Ascending aorta (tissue), 2 donors: ENCODE results near the gene TRAPPC12. TPM values are rescaled to one million over a fixed set of nuclear protein-coding genes. Genes with fewer than 3 reads are reported as not detected.

Source experiments
- DNase-seq, 2 donors: peaks; one replicate each; pipeline ENCODE4 v3.0.0-alpha.2; 2019; ENCODE audit warnings: low spot score in 2 of 2
- H3K27ac ChIP-seq, 2 donors: fragments of 200-600 bp; sonication (generic); one replicate each; pipeline ENCODE4 v1.5.1; 2016 to 2017; ENCODE audit warnings: mild to moderate bottlenecking in 1 of 2
- H3K27me3 ChIP-seq: fragments of 200-600 bp; sonication (generic); one replicate; pipeline ENCODE4 v1.5.1; 2017
- H3K36me3 ChIP-seq, 2 donors: fragments of 200-600 bp; sonication (generic); one replicate each; pipeline ENCODE4 v1.5.1; 2016
- H3K4me1 ChIP-seq, 2 donors: fragments of 200-600 bp; sonication (generic); one replicate each; pipeline ENCODE4 v1.5.1; 2016 to 2017; ENCODE audit warnings: mild to moderate bottlenecking in 1 of 2
- H3K4me3 ChIP-seq, 2 donors: fragments of 200-600 bp; sonication (generic); one replicate each; pipeline ENCODE4 v1.5.1; 2016 to 2017; ENCODE audit warnings: mild to moderate bottlenecking in 1 of 2
- H3K9me3 ChIP-seq, 2 donors: fragments of 200-600 bp; sonication (generic); one replicate each; pipeline ENCODE4 v1.5.1; 2016
- CTCF ChIP-seq, 3 experiments: fragments of 200-600 bp in 2 of 3; fragments of 450-650 bp in 1 of 3; sonication (generic) in 2 of 3; IDR thresholded peaks; one replicate each; pipeline ENCODE4 v1.5.1; 2016 to 2019; ENCODE audit warnings: antibody characterized with exemption in 3 of 3, mild to moderate bottlenecking in 1 of 3, moderate library complexity in 1 of 3
- intact Hi-C: fragments of 100-400 bp; cut with DNase I; formaldehyde crosslinking; loops from one replicate; pipeline ENCODE4 v1.15.1; 2023
- total RNA-seq: library from RNA; depleted of rRNA; stranded (reverse); fragments of >200 nt; gene quantifications from one replicate; pipeline ENCODE4 v1.1.0, GENCODE V29; 2016

TRAPPC12 gene
- total RNA-seq, 1 donor from 2014 or later: 94.0 TPM

DNA sequence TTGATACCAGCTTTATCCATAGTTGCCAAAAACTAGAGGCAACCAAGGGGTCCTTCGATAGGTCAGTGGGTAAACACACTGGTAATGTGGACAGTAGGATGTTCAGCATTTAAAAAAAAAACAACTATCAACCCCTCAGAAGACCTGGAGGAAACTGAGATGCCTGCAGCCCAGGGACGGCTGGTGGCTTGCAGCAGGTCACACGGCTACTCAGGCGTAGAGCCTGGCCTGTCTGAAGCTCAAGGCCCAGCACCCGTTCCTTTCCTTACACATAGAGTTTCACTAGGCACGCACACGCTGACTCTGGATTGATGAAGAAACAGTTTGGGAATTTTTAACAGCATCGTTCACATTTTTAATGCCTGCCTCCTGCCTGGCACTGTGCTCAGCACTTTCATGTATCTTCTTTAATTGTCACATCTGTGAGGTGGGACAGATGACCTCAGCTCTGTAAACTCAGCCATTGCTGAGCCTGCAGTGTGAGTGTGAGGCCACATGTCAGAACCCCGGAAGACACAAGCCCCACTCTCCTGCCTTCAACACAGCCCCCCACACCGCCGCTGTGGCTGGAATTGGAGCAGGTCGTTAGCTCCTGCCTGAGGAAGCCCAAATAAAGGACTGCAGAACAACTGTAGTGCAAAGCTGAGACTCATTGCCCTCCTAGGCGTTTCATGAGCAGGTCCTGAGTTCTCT lies 40.7 kb downstream of the TRAPPC12 start:
- Histone ChIP-seq H3K9me3 (no peaks in the 10 kb centered on the region), H3K27ac (no peak overlapping the region), H3K4me1 (no peaks in the 10 kb centered on the region), H3K4me3 (no peak overlapping the region), H3K36me3 (peaks cover 33 to 56% of the 10 kb centered on the region in 2 donors), H3K27me3 (no peaks in the 10 kb centered on the region)
- TF ChIP-seq CTCF (IDR thresholded peaks at IDR 0.05): no peak
- intact Hi-C loops: no loop called here
- no peak for DNase-seq

- Histone ChIP-seq H3K9me3 (no peaks in the 10 kb centered on the region), H3K36me3 (peaks cover 37 to 58% of the 10 kb centered on the region in 2 donors), H3K27me3 (no peaks in the 10 kb centered on the region), H3K27ac (no peak overlapping the region), H3K4me3 (no peak overlapping the region), H3K4me1 (no peaks in the 10 kb centered on the region)
- no peak for DNase-seq
- no peak for TF ChIP-seq CTCF (IDR thresholded peaks at IDR 0.05)
- intact Hi-C loops: no loop called here
Observed at GRCh38 chr2:3420769-3421397, 41.4 kb downstream of the TRAPPC12 start.

DNA sequence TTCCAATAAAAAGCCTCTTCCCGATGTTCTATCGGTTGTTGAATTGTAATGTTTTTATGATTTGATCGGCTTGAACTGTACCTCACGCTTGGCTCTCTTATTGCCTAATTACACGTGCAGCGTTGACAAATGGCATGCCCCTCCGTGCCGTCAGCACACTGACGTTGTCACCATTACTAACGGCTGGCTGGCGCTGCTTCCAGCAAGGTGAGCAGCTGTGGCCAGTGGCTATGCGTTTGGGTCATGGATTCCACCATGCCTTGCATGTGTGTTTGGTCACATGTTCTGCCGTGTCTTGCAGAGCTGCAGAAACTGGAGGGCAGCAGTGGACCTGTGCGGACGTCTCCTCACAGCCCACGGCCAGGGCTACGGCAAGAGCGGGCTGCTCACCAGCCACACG lies 42.1 kb downstream of the TRAPPC12 start:
- no peak for TF ChIP-seq CTCF (IDR thresholded peaks at IDR 0.05)
- Histone ChIP-seq H3K9me3 (no peaks in the 10 kb centered on the region), H3K27me3 (no peaks in the 10 kb centered on the region), H3K36me3 (peaks cover 41 to 62% of the 10 kb centered on the region in 2 donors), H3K4me1 (no peaks in the 10 kb centered on the region), H3K4me3 (no peak overlapping the region), H3K27ac (no peak overlapping the region)
- intact Hi-C loops: no loop called here
- no peak for DNase-seq

DNA sequence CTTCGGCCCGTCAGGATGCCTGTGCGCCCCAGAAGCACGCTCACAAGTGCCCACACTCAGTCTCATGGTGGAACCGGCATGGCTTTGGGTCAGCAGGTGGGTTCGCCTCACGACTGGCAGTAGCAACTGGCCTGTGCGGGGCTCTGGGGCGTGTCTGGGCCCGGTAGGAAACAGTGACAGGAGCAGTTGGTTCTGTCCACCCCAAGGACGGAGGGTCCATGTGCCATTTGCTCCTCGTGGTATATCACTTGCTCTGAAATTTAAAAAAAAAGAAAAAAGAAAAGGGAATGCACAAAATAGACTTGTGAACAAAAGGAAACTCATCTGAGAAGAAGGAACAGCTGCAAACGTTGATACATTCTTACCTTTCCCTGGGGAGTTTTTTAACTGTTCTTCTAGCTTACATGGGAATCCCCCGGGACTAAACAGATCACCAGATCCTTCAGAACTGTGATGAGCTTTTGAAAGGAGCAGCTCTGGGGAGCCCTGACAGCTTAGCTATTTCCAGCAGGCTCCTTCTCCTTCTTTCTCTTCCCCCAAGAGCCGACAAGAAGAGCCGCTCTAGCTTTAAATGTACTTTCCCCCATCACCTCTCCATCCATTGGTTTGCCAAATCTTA lies 42.8 kb downstream of the TRAPPC12 start:
- H3K9me3 ChIP-seq: no peaks in the 10 kb centered on the region
- no peak overlapping the region for H3K4me3 ChIP-seq
- no peaks in the 10 kb centered on the region for H3K27me3 ChIP-seq
- H3K36me3 ChIP-seq: peaks cover 43 to 64% of the 10 kb centered on the region in 2 donors
- intact Hi-C loops: no loop called here
- no peak for TF ChIP-seq CTCF (IDR thresholded peaks at IDR 0.05)
- H3K27ac ChIP-seq: no peak overlapping the region
- no peak for DNase-seq
- H3K4me1 ChIP-seq: no peaks in the 10 kb centered on the region

DNA sequence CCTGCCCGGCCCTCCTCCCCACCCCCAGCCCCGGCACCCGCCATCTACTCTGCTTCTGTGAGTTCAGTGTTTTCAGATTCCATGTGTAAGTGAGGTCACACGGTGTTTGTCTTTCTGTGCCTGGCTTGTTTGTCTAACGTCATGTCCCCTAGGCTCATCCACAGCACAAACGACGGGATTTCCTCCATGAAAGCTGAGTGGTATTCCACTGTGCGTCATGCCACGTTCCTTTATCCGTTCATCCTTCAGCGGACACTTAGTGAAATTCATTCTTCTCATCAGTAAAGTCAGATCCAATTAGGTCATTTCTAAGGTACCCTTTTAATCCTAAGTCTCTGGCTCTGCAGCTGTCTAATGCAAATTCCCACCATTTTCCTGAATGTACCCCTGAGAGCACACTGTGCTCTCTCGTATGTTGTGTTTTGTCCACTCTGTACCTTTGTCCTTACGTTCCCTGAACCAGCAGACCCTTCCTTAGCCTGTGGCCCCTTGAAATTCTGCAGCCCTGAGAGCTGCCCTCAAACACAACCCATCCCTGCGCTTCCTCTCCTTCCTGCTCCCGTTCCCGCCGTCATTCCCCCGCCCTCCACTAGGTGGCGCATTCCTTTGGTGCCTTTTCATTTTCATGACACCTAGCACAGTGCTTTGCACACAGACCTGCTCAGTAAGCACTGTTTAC lies 44.1 kb downstream of the TRAPPC12 start:
- TF ChIP-seq CTCF (IDR thresholded peaks at IDR 0.05): peak; percentile 74 to 99 (median 99)
- Histone ChIP-seq H3K4me3 (no peak overlapping the region), H3K27me3 (no peaks in the 10 kb centered on the region), H3K36me3 (peaks cover 37 to 62% of the 10 kb centered on the region in 2 donors), H3K9me3 (no peaks in the 10 kb centered on the region), H3K4me1 (no peaks in the 10 kb centered on the region), H3K27ac (no peak overlapping the region)
- intact Hi-C loops: loop anchor here (2.0 kb wide), 2 partner anchors 37 to 227 kb away; no protein-coding TSS in a partner anchor
- peak in 1 of 2 donors; percentile 82 for DNase-seq
